ENCODE measurements around the gene CACNG7. TPM values are rescaled to one million over a fixed set of nuclear protein-coding genes. Genes with fewer than 3 reads are reported as not detected.

CACNG7 gene
- total and polyA plus RNA-seq, 4 donors: not detected

- TF ChIP-seq EGR1 (IDR thresholded peaks at IDR 0.05; ENCODE audit: low read depth in 2 of 2): no peak
- no peak for TF ChIP-seq FOXA1 (IDR thresholded peaks at IDR 0.05)
- TF ChIP-seq, protein P1, sequence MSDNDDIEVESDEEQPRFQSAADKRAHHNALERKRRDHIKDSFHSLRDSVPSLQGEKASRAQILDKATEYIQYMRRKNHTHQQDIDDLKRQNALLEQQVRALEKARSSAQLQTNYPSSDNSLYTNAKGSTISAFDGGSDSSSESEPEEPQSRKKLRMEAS (IDR thresholded peaks at IDR 0.05): no peak
- no peak for TF ChIP-seq TAF1 (conservative IDR thresholded peaks at IDR 0.05)
These were observed 26.6 kb upstream of the CACNG7 start (continued) for GRCh38 chr19:53882391-53883050.

GRCh38 chr19:53883231-53883661 is 25.8 kb upstream of the CACNG7 start:
- peaks cover 0 to 16% (median 6%) of the 10 kb centered on the region in 4 donors for H3K4me1 ChIP-seq (ENCODE audit: control insufficient read depth in 4 of 4, insufficient read depth in 4 of 4, low read length in 3 of 4)
- H3K36me3 ChIP-seq (ENCODE audit: control insufficient read depth in 4 of 4, insufficient read depth in 3 of 4, low read depth in 1 of 4, low read length in 3 of 4): no peaks in the 10 kb centered on the region
- no peaks in the 10 kb centered on the region for H3K9me3 ChIP-seq (ENCODE audit: control insufficient read depth in 4 of 4, low read length in 3 of 4)
- H3K9ac ChIP-seq (ENCODE audit: low read depth in 1 of 2, low read length in 2 of 2): no peak overlapping the region
- no peak for DNase-seq (ENCODE audit: low spot score)
- TF ChIP-seq HNF4A (conservative IDR thresholded peaks at IDR 0.05): no peak
- TF ChIP-seq, protein P1 (IDR thresholded peaks at IDR 0.05): no peak
- no peak for TF ChIP-seq RAD21 (IDR thresholded peaks at IDR 0.05)
- no peak for TF ChIP-seq NR2F2 (IDR thresholded peaks at IDR 0.05)
- no peak for TF ChIP-seq REST (IDR thresholded peaks at IDR 0.05)
- no peak for TF ChIP-seq GABPA (IDR thresholded peaks at IDR 0.05 in 1 of 2, conservative IDR thresholded peaks at IDR 0.05 in 1 of 2)
- no peak for TF ChIP-seq TAF1 (conservative IDR thresholded peaks at IDR 0.05)
- TF ChIP-seq JUND (IDR thresholded peaks at IDR 0.05): no peak
- no peak for TF ChIP-seq CTCF (IDR thresholded peaks at IDR 0.05; ENCODE audit: low read depth, low read length, missing input control)
- no peak for TF ChIP-seq ZBTB33 (IDR thresholded peaks at IDR 0.05)
- TF ChIP-seq FOXA2 (IDR thresholded peaks at IDR 0.05): no peak
- no peak for TF ChIP-seq HNF4G (IDR thresholded peaks at IDR 0.05)
- no peak for TF ChIP-seq YY1 (IDR thresholded peaks at IDR 0.05)
- TF ChIP-seq RXRA (IDR thresholded peaks at IDR 0.05): no peak
- no peak for TF ChIP-seq ATF3 (IDR thresholded peaks at IDR 0.05)
- TF ChIP-seq FOXA1 (IDR thresholded peaks at IDR 0.05): no peak
- no peak for TF ChIP-seq SP1 (IDR thresholded peaks at IDR 0.05)
- TF ChIP-seq EGR1 (IDR thresholded peaks at IDR 0.05; ENCODE audit: low read depth in 2 of 2): no peak
- no peak overlapping the region for H3K4me3 ChIP-seq (ENCODE audit: low read depth in 1 of 3, low read length in 3 of 3)
- 3% methylated on average over 19 of the region's 19 CpGs for WGBS
- peaks cover 2 to 13% (median 8%) of the 10 kb centered on the region in 4 donors for H3K27me3 ChIP-seq (ENCODE audit: control insufficient read depth in 4 of 4, insufficient read depth in 4 of 4, low read length in 3 of 4)
- H3K27ac ChIP-seq (ENCODE audit: low read depth in 1 of 2, low read length in 2 of 2): no peak overlapping the region
